GM12878 (cell line): ENCODE results near the gene VWA8. TPM values are rescaled to one million over a fixed set of nuclear protein-coding genes. Genes with fewer than 3 reads are reported as not detected.

Source experiments
- ATAC-seq: fragments of 200-7000 bp; cut with Tn5 transposase; 3 replicates; pipeline ENCODE4 v1.9.1; 2020; ENCODE audit warnings: mild to moderate bottlenecking, moderate library complexity
- BruUV-seq: library from RNA; stranded (reverse); fragments of 400-500 nt; replicated peaks from 2 replicates; lab custom pipeline; 2021; lab: Mats Ljungman, UMichigan
- CTCF ChIA-PET: fragments of 300-600 bp; sonication (Branson Sonifier 250); formaldehyde crosslinking; extraction: SDS; loops from one replicate; lab custom pipeline; 2021; ENCODE audit warnings: inconsistent platforms; lab: Yijun Ruan, JAX
- POLR2A ChIA-PET: fragments of 350-600 bp; formaldehyde crosslinking; extraction: SDS; loops from one replicate; lab custom pipeline; 2021; ENCODE audit warnings: inconsistent platforms; lab: Charles Lee
- RAD21 ChIA-PET: fragments of 300-600 bp; sonication (Branson Sonifier 250); formaldehyde crosslinking; loops from one replicate; lab custom pipeline; 2023; ENCODE audit warnings: antibody characterized with exemption; ENCODE audit not compliant: unreplicated experiment; lab: Charles Lee
- SMC1A ChIA-PET: fragments of 300-600 bp; sonication (Branson Sonifier 250); formaldehyde crosslinking; loops from one replicate; lab custom pipeline; 2023; ENCODE audit not compliant: unreplicated experiment, uncharacterized antibody; lab: Charles Lee
- DNase-seq: peaks from one replicate; pipeline ENCODE4 v3.0.0-alpha.2; 2011; ENCODE audit warnings: low read depth, low spot score
- FAIRE-seq: peaks from 3 replicates; lab custom pipeline; 2011; peaks lifted over from hg19 to GRCh38; lab: Jason Lieb, UNC
- H2AFZ ChIP-seq: 2 replicates; pipeline ENCODE4 v1.6.0; 2011; ENCODE audit warnings: low read depth, low read length, control low read depth; ENCODE audit not compliant: control insufficient read depth
- H3K27ac ChIP-seq: 2 replicates; pipeline ENCODE4 v1.5.1; 2011; ENCODE audit warnings: control low read depth; ENCODE audit not compliant: control insufficient read depth, insufficient read depth
- H3K27me3 ChIP-seq, 2 experiments: replicated peaks in 1 of 2; 2 replicates each; pipeline versions ENCODE4 v1.6.0 to v1.6.1; 2011; ENCODE audit warnings: low read length in 1 of 2; ENCODE audit not compliant: control insufficient read depth in 2 of 2, insufficient read depth in 2 of 2
- H3K36me3 ChIP-seq, 2 experiments: 2 replicates each; pipeline ENCODE4 v1.5.1; 2011; ENCODE audit warnings: low read length in 1 of 2; ENCODE audit not compliant: control insufficient read depth in 2 of 2, insufficient read depth in 2 of 2
- H3K4me1 ChIP-seq: 2 replicates; pipeline ENCODE4 v1.6.1; 2011; ENCODE audit warnings: mild to moderate bottlenecking, low read length, moderate library complexity, mixed read lengths; ENCODE audit not compliant: control insufficient read depth, insufficient read depth
- H3K4me2 ChIP-seq: 2 replicates; pipeline ENCODE4 v1.6.0; 2011; ENCODE audit warnings: control low read depth; ENCODE audit not compliant: control insufficient read depth, insufficient read depth
- H3K4me3 ChIP-seq: fragments of 200-600 bp; sonication (generic); 2 replicates; pipeline ENCODE4 v1.5.1; 2016
- H3K79me2 ChIP-seq: 2 replicates; pipeline ENCODE4 v1.6.0; 2011; ENCODE audit warnings: low read length; ENCODE audit not compliant: control insufficient read depth, insufficient read depth
- H3K9ac ChIP-seq: 2 replicates; pipeline ENCODE4 v1.8.0; 2011; ENCODE audit warnings: low read length, control low read depth, mixed read lengths; ENCODE audit not compliant: control insufficient read depth, insufficient read depth
- H3K9me3 ChIP-seq: replicated peaks from 3 replicates; pipeline ENCODE4 v1.5.1; 2011; ENCODE audit warnings: mild to moderate bottlenecking, low read length; ENCODE audit not compliant: control insufficient read depth, insufficient read depth
- H4K20me1 ChIP-seq: 2 replicates; pipeline ENCODE4 v1.6.0; 2011; ENCODE audit not compliant: control insufficient read depth, insufficient read depth
- CREB1 ChIP-seq: IDR thresholded peaks from 2 replicates; pipeline ENCODE4 v1.6.1; 2012; ENCODE audit warnings: low read depth, mild to moderate bottlenecking, inconsistent platforms
- IKZF2 ChIP-seq, 2 experiments: fragments of 450-650 bp; IDR thresholded peaks; 2 replicates each; pipeline ENCODE4 v1.6.1; 2017; ENCODE audit warnings: mild to moderate bottlenecking in 2 of 2, moderate library complexity in 2 of 2
- LARP7 ChIP-seq: fragments of 450-650 bp; IDR thresholded peaks from 2 replicates; pipeline ENCODE4 v1.6.1; 2017; ENCODE audit warnings: mild to moderate bottlenecking
- SPI1 ChIP-seq: IDR thresholded peaks from 2 replicates; pipeline ENCODE4 v1.6.1; 2011; ENCODE audit warnings: low read depth, mild to moderate bottlenecking, low read length, moderate library complexity, borderline replicate concordance; ENCODE audit not compliant: insufficient read depth
- WGBS: methylation state at CpG from one replicate; pipeline ENCODE4 v1.1.6; 2016; ENCODE audit warnings: low lambda C conversion rate; ENCODE audit not compliant: insufficient replicate concordance, insufficient coverage; ENCODE audit errors: missing lambda C conversion rate; 5-methylcytosine and 5-hydroxymethylcytosine counted together
- in situ Hi-C: fragments of 300-500 bp; cut with MboI; formaldehyde crosslinking; loops from 9 replicates; pipeline ENCODE4 v1.14.3; 2018; ENCODE audit warnings: mixed read lengths
- intact Hi-C: fragments of 100-400 bp; cut with micrococcal nuclease; formaldehyde crosslinking; loops from one replicate; pipeline ENCODE4 v1.14.2; 2022; ENCODE audit not compliant: unreplicated experiment
- polyA plus RNA-seq, 11 experiments: library from polyadenylated mRNA; depleted of rRNA in 4 of 11; unstranded in 6 of 11; stranded (reverse) in 5 of 11; fragments of >200 nt; fragmentation: Nextera tagmentation in 4 of 11; fragmentation: Illumina TruSeq in 1 of 11; extraction: Ambion mirVana in 4 of 11; extraction: Trizol in 1 of 11; gene quantifications; 1 replicate in 1 of 11; 2 replicates in 10 of 11; pipeline versions ENCODE4 v1.2.1 to v1.2.3, GENCODE V29; 2011 to 2016; ENCODE audit warnings: inconsistent platforms in 2 of 11, missing spikeins in 2 of 11, low read depth in 1 of 11
- total RNA-seq, 4 experiments: library from RNA; depleted of rRNA in 3 of 4; stranded (reverse); fragments of >200 nt in 3 of 4; fragmentation: Illumina TruSeq in 1 of 4; extraction: Trizol in 1 of 4; gene quantifications; 2 replicates each; pipeline versions ENCODE4 v1.2.1 to v1.2.3, GENCODE V29; 2013 to 2021
- TF ChIP-seq, protein P1 (sequence below): fragments of 450-650 bp; IDR thresholded peaks from 2 replicates; pipeline ENCODE4 v1.6.1; 2017; ENCODE audit warnings: antibody characterized with exemption, mild to moderate bottlenecking, moderate library complexity

VWA8 gene
- total and polyA plus RNA-seq, 10 of the 15 experiments (the other 5 are each of a cell fraction or from before 2014, with no cell fraction given): 3.0 to 21.8 (median 13.5) TPM

DNA sequence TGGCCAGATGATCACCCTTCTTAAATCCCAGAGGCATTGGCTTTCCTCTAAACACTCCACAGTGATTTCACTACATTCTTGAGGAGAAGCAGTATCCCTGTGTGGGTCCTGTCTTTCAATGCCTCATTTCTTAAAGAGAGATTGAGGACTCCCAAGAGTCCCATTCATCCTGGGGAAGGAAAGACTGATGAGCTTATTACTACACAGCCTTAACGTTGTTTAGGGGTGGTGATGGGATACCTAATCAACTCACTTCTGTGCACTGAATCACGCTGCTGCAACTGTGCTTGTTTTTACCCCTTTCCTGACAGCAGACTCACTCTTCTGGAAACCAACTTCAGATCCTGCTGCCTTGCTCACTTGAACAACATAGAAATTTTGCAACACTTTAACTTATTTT is 300.5 kb downstream of the VWA8 start:
- in situ Hi-C loops: no loop called here

More for the DNA sequence above, 300.5 kb downstream of the VWA8 start:
- Histone ChIP-seq H3K9ac (no peak overlapping the region), H3K27ac (no peak overlapping the region), H3K9me3 (no peaks in the 10 kb centered on the region), H3K36me3 (no peaks in the 10 kb centered on the region), H4K20me1 (no peaks in the 10 kb centered on the region), H3K4me3 (no peak overlapping the region), H3K79me2 (no peaks in the 10 kb centered on the region), H3K4me2 (no peak overlapping the region), H2AFZ (no peak overlapping the region), H3K4me1 (no peaks in the 10 kb centered on the region), H3K27me3 (no peaks in the 10 kb centered on the region)
- WGBS: 97% methylated on average over 2 of the region's 2 CpGs
- ChIA-PET SMC1A (interaction anchor here (1.4 to 5.2 kb wide), 2 partner anchors 8 to 18 kb away, joined by 3 to 26 read pairs; no protein-coding TSS in a partner anchor), RAD21 (no interaction called here), POLR2A (no interaction called here), CTCF (interaction anchor here (2.8 to 3.2 kb wide), 2 partner anchors 8 to 12 kb away, joined by 8 to 14 read pairs; no protein-coding TSS in a partner anchor)
- intact Hi-C loops: no loop called here
- FAIRE-seq (no peak), DNase-seq (no peak), ATAC-seq (no peak)
- TF ChIP-seq SPI1: no peak
- no peak for TF ChIP-seq CREB1
- TF ChIP-seq, protein P1, sequence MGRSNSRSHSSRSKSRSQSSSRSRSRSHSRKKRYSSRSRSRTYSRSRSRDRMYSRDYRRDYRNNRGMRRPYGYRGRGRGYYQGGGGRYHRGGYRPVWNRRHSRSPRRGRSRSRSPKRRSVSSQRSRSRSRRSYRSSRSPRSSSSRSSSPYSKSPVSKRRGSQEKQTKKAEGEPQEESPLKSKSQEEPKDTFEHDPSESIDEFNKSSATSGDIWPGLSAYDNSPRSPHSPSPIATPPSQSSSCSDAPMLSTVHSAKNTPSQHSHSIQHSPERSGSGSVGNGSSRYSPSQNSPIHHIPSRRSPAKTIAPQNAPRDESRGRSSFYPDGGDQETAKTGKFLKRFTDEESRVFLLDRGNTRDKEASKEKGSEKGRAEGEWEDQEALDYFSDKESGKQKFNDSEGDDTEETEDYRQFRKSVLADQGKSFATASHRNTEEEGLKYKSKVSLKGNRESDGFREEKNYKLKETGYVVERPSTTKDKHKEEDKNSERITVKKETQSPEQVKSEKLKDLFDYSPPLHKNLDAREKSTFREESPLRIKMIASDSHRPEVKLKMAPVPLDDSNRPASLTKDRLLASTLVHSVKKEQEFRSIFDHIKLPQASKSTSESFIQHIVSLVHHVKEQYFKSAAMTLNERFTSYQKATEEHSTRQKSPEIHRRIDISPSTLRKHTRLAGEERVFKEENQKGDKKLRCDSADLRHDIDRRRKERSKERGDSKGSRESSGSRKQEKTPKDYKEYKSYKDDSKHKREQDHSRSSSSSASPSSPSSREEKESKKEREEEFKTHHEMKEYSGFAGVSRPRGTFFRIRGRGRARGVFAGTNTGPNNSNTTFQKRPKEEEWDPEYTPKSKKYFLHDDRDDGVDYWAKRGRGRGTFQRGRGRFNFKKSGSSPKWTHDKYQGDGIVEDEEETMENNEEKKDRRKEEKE: no peak
- TF ChIP-seq LARP7: no peak
- no peak for TF ChIP-seq IKZF2 (IDR thresholded peaks at IDR 0.05)
- no TSS peak for BruUV-seq
